HCT116 (cell line): ENCODE results near the gene ADGRF4. TPM values are rescaled to one million over a fixed set of nuclear protein-coding genes. Genes with fewer than 3 reads are reported as not detected.

Source experiments
- ATAC-seq: fragments of 200-7000 bp; cut with Tn5 transposase; 2 replicates; pipeline ENCODE4 v1.9.1; 2020; ENCODE audit warnings: mild to moderate bottlenecking, moderate library complexity
- BruUV-seq: library from RNA; stranded (reverse); fragments of 400-500 nt; replicated peaks from 2 replicates; lab custom pipeline; 2021; lab: Mats Ljungman, UMichigan
- CTCF ChIA-PET: fragments of 300-600 bp; sonication (Branson Sonifier 250); formaldehyde crosslinking; loops from one replicate; lab custom pipeline; 2021; ENCODE audit warnings: antibody characterized with exemption; lab: Charles Lee
- POLR2A ChIA-PET: fragments of 300-600, 350-600 bp; sonication (Branson Sonifier 250); formaldehyde crosslinking; loops from one replicate; lab custom pipeline; 2021; ENCODE audit warnings: antibody characterized with exemption; lab: Charles Lee
- RAD21 ChIA-PET, 2 experiments: fragments of 300-600 bp; sonication (Branson Sonifier 250); formaldehyde crosslinking; loops; one replicate each; lab custom pipeline; 2023; ENCODE audit warnings: low total read pairs in 2 of 2; ENCODE audit not compliant: uncharacterized antibody in 2 of 2, unreplicated experiment in 2 of 2, low non-redundant PET in 1 of 2; lab: Charles Lee
- DNase-seq: peaks from one replicate; pipeline ENCODE4 v3.0.0-alpha.2; 2010; ENCODE audit warnings: low read depth, low spot score
- H2AFZ ChIP-seq: fragments of 200-600 bp; shearing (Covaris generic), sonication (generic); 2 replicates; pipeline ENCODE4 v1.6.1; 2017; ENCODE audit warnings: low read depth, mixed run types, mixed read lengths, antibody characterized with exemption, low read length; ENCODE audit not compliant: poor library complexity, severe bottlenecking
- H3K27ac ChIP-seq: 2 replicates; pipeline ENCODE4 v1.5.1; 2012; ENCODE audit warnings: low read depth, low read length
- H3K27me3 ChIP-seq: fragments of 200-600 bp; sonication (generic); 2 replicates; pipeline ENCODE4 v1.6.1; 2016; ENCODE audit warnings: mixed run types, low read length, mixed read lengths; ENCODE audit not compliant: insufficient read depth
- H3K36me3 ChIP-seq, 2 experiments: fragments of 200-500 bp in 1 of 2; fragments of 200-600 bp in 1 of 2; sonication (Bioruptor generic) in 1 of 2; sonication (generic) in 1 of 2; 2 replicates each; pipeline versions ENCODE4 v1.5.1 to v1.6.1; 2014 to 2016; ENCODE audit warnings: low read length in 2 of 2, inconsistent platforms in 1 of 2, mixed read lengths in 1 of 2, mixed run types in 1 of 2; ENCODE audit not compliant: insufficient read depth in 2 of 2, control insufficient read depth in 1 of 2
- H3K4me1 ChIP-seq, 2 experiments: fragments of 200-600 bp in 1 of 2; sonication (generic) in 1 of 2; 2 replicates each; pipeline versions ENCODE4 v1.5.1 to v1.6.1; 2012 to 2017; ENCODE audit warnings: low read length in 2 of 2, inconsistent platforms in 1 of 2, mild to moderate bottlenecking in 1 of 2, mixed read lengths in 1 of 2, mixed run types in 1 of 2, moderate library complexity in 1 of 2; ENCODE audit not compliant: insufficient read depth in 2 of 2, control insufficient read depth in 1 of 2
- H3K4me2 ChIP-seq: fragments of 200-600 bp; sonication (generic); 2 replicates; pipeline ENCODE4 v1.6.1; 2017; ENCODE audit warnings: mixed run types, low read length, mixed read lengths
- H3K4me3 ChIP-seq, 2 experiments: fragments of 200-600 bp in 1 of 2; sonication (generic) in 1 of 2; replicated peaks in 1 of 2; 2 replicates each; pipeline ENCODE4 v1.5.1; 2011 to 2016; ENCODE audit warnings: low read length in 2 of 2, control low read depth in 1 of 2, low read depth in 1 of 2, mild to moderate bottlenecking in 1 of 2, mixed read lengths in 1 of 2, mixed run types in 1 of 2
- H3K79me2 ChIP-seq: fragments of 200-600 bp; sonication (generic); 2 replicates; pipeline ENCODE4 v1.6.1; 2017; ENCODE audit warnings: mild to moderate bottlenecking, mixed run types, low read length, moderate library complexity, mixed read lengths; ENCODE audit not compliant: insufficient read depth
- H3K9ac ChIP-seq: fragments of 200-600 bp; sonication (generic); 2 replicates; pipeline ENCODE4 v1.6.1; 2016; ENCODE audit warnings: low read length, mixed read lengths
- H3K9me2 ChIP-seq: fragments of 200-600 bp; sonication (generic), shearing (Covaris generic); 2 replicates; pipeline ENCODE4 v1.6.1; 2017; ENCODE audit warnings: mixed run types, mild to moderate bottlenecking, moderate library complexity; ENCODE audit not compliant: insufficient read depth
- H3K9me3 ChIP-seq, 2 experiments: fragments of 200-500 bp in 1 of 2; fragments of 200-600 bp in 1 of 2; sonication (Bioruptor generic) in 1 of 2; sonication (generic) in 1 of 2; 2 replicates each; pipeline ENCODE4 v1.6.1; 2014 to 2017; ENCODE audit warnings: low read length in 2 of 2, mixed read lengths in 2 of 2, inconsistent platforms in 1 of 2, low read depth in 1 of 2, mild to moderate bottlenecking in 1 of 2, mixed run types in 1 of 2, moderate library complexity in 1 of 2; ENCODE audit not compliant: control insufficient read depth in 1 of 2, insufficient read depth in 1 of 2
- H4K20me1 ChIP-seq: fragments of 200-600 bp; sonication (generic), shearing (Covaris generic); 2 replicates; pipeline ENCODE4 v1.6.1; 2017; ENCODE audit warnings: mixed run types, mild to moderate bottlenecking, moderate library complexity; ENCODE audit not compliant: insufficient read depth
- CBX3 ChIP-seq: IDR thresholded peaks from 2 replicates; pipeline ENCODE4 v1.6.1; 2012; ENCODE audit warnings: low read depth
- CTCF ChIP-seq, 3 experiments: fragments of 200-600 bp in 1 of 3; sonication (generic) in 1 of 3; IDR thresholded peaks in 2 of 3; conservative IDR thresholded peaks in 1 of 3; 2 replicates each; pipeline ENCODE4 v1.5.1; 2012 to 2017; ENCODE audit warnings: low read depth in 2 of 3, low read length in 2 of 3, antibody characterized with exemption in 1 of 3, borderline replicate concordance in 1 of 3, control low read depth in 1 of 3, mild to moderate bottlenecking in 1 of 3, mixed read lengths in 1 of 3, mixed run types in 1 of 3, moderate library complexity in 1 of 3; ENCODE audit not compliant: insufficient read depth in 1 of 3
- EGR1 ChIP-seq: IDR thresholded peaks from 2 replicates; pipeline ENCODE4 v1.6.1; 2012; ENCODE audit warnings: low read depth
- ELF1 ChIP-seq: IDR thresholded peaks from 2 replicates; pipeline ENCODE4 v1.6.1; 2012; ENCODE audit warnings: low read depth, borderline replicate concordance
- EZH2 ChIP-seq: fragments of 200-600 bp; sonication (generic); IDR thresholded peaks from 2 replicates; pipeline ENCODE4 v1.6.1; 2017; ENCODE audit warnings: antibody characterized with exemption, mixed run types
- FOSL1 ChIP-seq: IDR thresholded peaks from 2 replicates; pipeline ENCODE4 v1.6.1; 2012; ENCODE audit warnings: low read depth
- JUND ChIP-seq: IDR thresholded peaks from 2 replicates; pipeline ENCODE4 v1.6.1; 2012
- POLR2A ChIP-seq: IDR thresholded peaks from 2 replicates; pipeline ENCODE4 v1.7.0; 2011; ENCODE audit warnings: borderline replicate concordance; ENCODE audit not compliant: insufficient read depth, insufficient read length; ENCODE audit errors: extremely low read depth
- RAD21 ChIP-seq: IDR thresholded peaks from 2 replicates; pipeline ENCODE4 v1.6.1; 2012; ENCODE audit warnings: low read depth, mild to moderate bottlenecking
- REST ChIP-seq: IDR thresholded peaks from 2 replicates; pipeline ENCODE4 v1.6.1; 2012; ENCODE audit warnings: low read depth
- SIN3A ChIP-seq: IDR thresholded peaks from 2 replicates; pipeline ENCODE4 v1.6.1; 2012; ENCODE audit warnings: low read depth
- SP1 ChIP-seq: IDR thresholded peaks from 2 replicates; pipeline ENCODE4 v1.6.1; 2012; ENCODE audit warnings: low read depth
- SRF ChIP-seq: IDR thresholded peaks from 2 replicates; pipeline ENCODE4 v1.6.1; 2012; ENCODE audit warnings: low read depth
- ZBTB33 ChIP-seq: IDR thresholded peaks from 2 replicates; pipeline ENCODE4 v1.6.1; 2011; ENCODE audit warnings: mild to moderate bottlenecking, low read length, moderate library complexity; ENCODE audit not compliant: insufficient replicate concordance; ENCODE audit errors: extremely low read depth
- ZFX ChIP-seq: fragments of 450-650 bp; IDR thresholded peaks from 2 replicates; pipeline ENCODE4 v1.6.1; 2017
- ZNF274 ChIP-seq: fragments of 200-500 bp; sonication (Bioruptor generic); IDR thresholded peaks from 2 replicates; pipeline ENCODE4 v1.6.1; 2014; ENCODE audit warnings: mild to moderate bottlenecking, low read depth, low read length, inconsistent platforms
- intact Hi-C: fragments of 100-400 bp; cut with micrococcal nuclease; formaldehyde crosslinking; loops from 2 replicates; pipeline ENCODE4 v1.10.0; 2022
- total RNA-seq: library from RNA; stranded (reverse); gene quantifications from one replicate; pipeline ENCODE4 v1.2.1, GENCODE V29; 2021; ENCODE audit not compliant: unreplicated experiment

The ADGRF4 gene
- total RNA-seq, 1 experiment from 2014 or later, result not detected

GRCh38 chr6:47663462-47664216 lies 34.7 kb upstream of the ADGRF4 start:
- TF ChIP-seq JUND (no peak), REST (no peak), SRF (no peak), SP1 (no peak), EZH2 (no peak), FOSL1 (no peak), POLR2A (no peak), CBX3 (no peak), EGR1 (no peak), CTCF (IDR thresholded peaks at IDR 0.05 in 2 of 3, conservative IDR thresholded peaks at IDR 0.05 in 1 of 3; ENCODE audit: borderline replicate concordance in 1 of 3, insufficient read depth in 1 of 3, low read depth in 2 of 3, low read length in 2 of 3) (no peak), ZFX (no peak), RAD21 (no peak), SIN3A (no peak), ZNF274 (no peak), ELF1 (no peak), ZBTB33 (no peak)
- Histone ChIP-seq H4K20me1 (no peaks in the 10 kb centered on the region), H3K4me2 (no peak overlapping the region), H3K79me2 (no peaks in the 10 kb centered on the region), H3K9me3 (no peaks in the 10 kb centered on the region), H3K36me3 (no peaks in the 10 kb centered on the region), H3K27ac (no peak overlapping the region), H3K9me2 (no peaks in the 10 kb centered on the region; the same call in 1 of the 2 replicates), H3K27me3 (no peaks in the 10 kb centered on the region), H3K4me3 (no peak overlapping the region), H3K4me1 (peaks cover 3 to 5% of the 10 kb centered on the region in 2 experiments; a peak in 3 of 4 replicates), H3K9ac (no peak overlapping the region), H2AFZ (no peak overlapping the region)
- no peak for ATAC-seq
- no peak for DNase-seq
- intact Hi-C loops, result no loop called here
- RAD21 ChIA-PET, result no interaction called here
- POLR2A ChIA-PET, result no interaction called here
- CTCF ChIA-PET, result interaction anchor here (0.7 kb wide), 1 partner anchor 374 kb away, joined by 6 read pairs; no protein-coding TSS in a partner anchor
- no TSS peak for BruUV-seq
